Liver (tissue), 9 donors: ENCODE data around the gene PDGFD. TPM values are rescaled to one million over a fixed set of nuclear protein-coding genes. Genes with fewer than 3 reads are reported as not detected.

ENCODE experiments used
- DNase-seq: peaks from one replicate; pipeline ENCODE4 v3.0.0-alpha.2; 2017; ENCODE audit warnings: low spot score
- H3K27ac ChIP-seq, 2 donors: one replicate each; pipeline ENCODE4 v1.7.0; 2013; ENCODE audit warnings: inconsistent platforms in 2 of 2, low read length in 2 of 2, control low read depth in 1 of 2, low read depth in 1 of 2, mild to moderate bottlenecking in 1 of 2
- H3K27me3 ChIP-seq, 4 donors: one replicate each; pipeline versions ENCODE4 v1.6.1 to v1.7.0; 2013; ENCODE audit warnings: low read length in 3 of 4, inconsistent platforms in 1 of 4, mild to moderate bottlenecking in 1 of 4, moderate library complexity in 1 of 4; ENCODE audit not compliant: control insufficient read depth in 4 of 4, insufficient read depth in 4 of 4
- H3K36me3 ChIP-seq, 4 donors: one replicate each; pipeline versions ENCODE4 v1.6.1 to v1.7.0; 2013; ENCODE audit warnings: low read length in 3 of 4, mild to moderate bottlenecking in 3 of 4, low read depth in 1 of 4, moderate library complexity in 1 of 4; ENCODE audit not compliant: control insufficient read depth in 4 of 4, insufficient read depth in 3 of 4
- H3K4me1 ChIP-seq, 4 donors: one replicate each; pipeline versions ENCODE4 v1.6.1 to v1.7.0; 2013; ENCODE audit warnings: low read length in 3 of 4, mild to moderate bottlenecking in 3 of 4, moderate library complexity in 1 of 4; ENCODE audit not compliant: control insufficient read depth in 4 of 4, insufficient read depth in 4 of 4
- H3K4me3 ChIP-seq, 3 donors: one replicate each; pipeline versions ENCODE4 v1.6.1 to v1.7.0; 2013; ENCODE audit warnings: low read length in 3 of 3, control low read depth in 1 of 3, low read depth in 1 of 3, mild to moderate bottlenecking in 1 of 3
- H3K9ac ChIP-seq, 2 donors: one replicate each; pipeline ENCODE4 v1.7.0; 2013; ENCODE audit warnings: low read length in 2 of 2, mild to moderate bottlenecking in 2 of 2, moderate library complexity in 2 of 2, control low read depth in 1 of 2, low read depth in 1 of 2
- H3K9me3 ChIP-seq, 4 donors: one replicate each; pipeline versions ENCODE4 v1.6.1 to v1.7.0; 2013; ENCODE audit warnings: low read length in 3 of 4; ENCODE audit not compliant: control insufficient read depth in 4 of 4
- ATF3 ChIP-seq: IDR thresholded peaks from 2 replicates; pipeline ENCODE4 v1.6.1; 2016; ENCODE audit warnings: antibody characterized with exemption
- EGR1 ChIP-seq, 2 donors: IDR thresholded peaks; 2 replicates each; pipeline ENCODE4 v1.6.1; 2016 to 2018; ENCODE audit warnings: antibody characterized with exemption in 2 of 2, low read depth in 2 of 2
- FOXA1 ChIP-seq: IDR thresholded peaks from 2 replicates; pipeline ENCODE4 v1.6.1; 2016; ENCODE audit warnings: antibody characterized with exemption
- FOXA2 ChIP-seq: IDR thresholded peaks from 2 replicates; pipeline ENCODE4 v1.6.1; 2016; ENCODE audit warnings: antibody characterized with exemption
- GABPA ChIP-seq, 2 donors: IDR thresholded peaks in 1 of 2; conservative IDR thresholded peaks in 1 of 2; 2 replicates each; pipeline ENCODE4 v1.6.1; 2016; ENCODE audit warnings: antibody characterized with exemption in 2 of 2, mild to moderate bottlenecking in 1 of 2, moderate library complexity in 1 of 2
- HNF4A ChIP-seq, 2 donors: conservative IDR thresholded peaks; 2 replicates each; pipeline ENCODE4 v1.6.1; 2016; ENCODE audit warnings: antibody characterized with exemption in 2 of 2, mild to moderate bottlenecking in 2 of 2
- HNF4G ChIP-seq: IDR thresholded peaks from 2 replicates; pipeline ENCODE4 v1.6.1; 2016; ENCODE audit warnings: antibody characterized with exemption
- JUND ChIP-seq, 2 donors: IDR thresholded peaks; 2 replicates each; pipeline ENCODE4 v1.6.1; 2016; ENCODE audit warnings: antibody characterized with exemption in 2 of 2
- MAX ChIP-seq: IDR thresholded peaks from 2 replicates; pipeline ENCODE4 v1.6.1; 2016; ENCODE audit warnings: antibody characterized with exemption
- NR2F2 ChIP-seq: IDR thresholded peaks from 2 replicates; pipeline ENCODE4 v1.6.1; 2016; ENCODE audit warnings: antibody characterized with exemption
- RAD21 ChIP-seq, 2 donors: IDR thresholded peaks; 2 replicates each; pipeline ENCODE4 v1.6.1; 2016; ENCODE audit warnings: antibody characterized with exemption in 2 of 2, mild to moderate bottlenecking in 2 of 2
- RXRA ChIP-seq, 2 donors: IDR thresholded peaks; 2 replicates each; pipeline ENCODE4 v1.6.1; 2017 to 2018; ENCODE audit warnings: antibody characterized with exemption in 2 of 2, mild to moderate bottlenecking in 1 of 2
- SP1 ChIP-seq: IDR thresholded peaks from 2 replicates; pipeline ENCODE4 v1.6.1; 2018; ENCODE audit warnings: antibody characterized with exemption, mild to moderate bottlenecking
- TAF1 ChIP-seq: conservative IDR thresholded peaks from 2 replicates; pipeline ENCODE4 v1.6.1; 2016; ENCODE audit warnings: antibody characterized with exemption, mild to moderate bottlenecking
- YY1 ChIP-seq: IDR thresholded peaks from 2 replicates; pipeline ENCODE4 v1.6.1; 2016; ENCODE audit warnings: antibody characterized with exemption, mild to moderate bottlenecking
- ZBTB33 ChIP-seq: IDR thresholded peaks from 2 replicates; pipeline ENCODE4 v1.6.1; 2016; ENCODE audit warnings: antibody characterized with exemption
- WGBS: extraction: QIAGEN DNeasy Blood & Tissue Kit; methylation state at CpG from one replicate; pipeline ENCODE4 v1.1.7; 2013; 5-methylcytosine and 5-hydroxymethylcytosine counted together
- polyA plus RNA-seq, 2 donors: library from polyadenylated mRNA; stranded (reverse) in 1 of 2; unstranded in 1 of 2; fragments of 200-250 nt in 1 of 2; fragments of >200 nt in 1 of 2; fragmentation: Nextera tagmentation in 1 of 2; extraction: Ambion mirVana in 1 of 2; gene quantifications; one replicate each; pipeline versions ENCODE4 v1.2.1 to v1.2.3, GENCODE V29; 2013 to 2015
- total RNA-seq, 2 donors: library from RNA; depleted of rRNA; stranded (reverse); fragments of >200 nt; gene quantifications; one replicate each; pipeline ENCODE4 v1.2.3, GENCODE V29; 2014
- TF ChIP-seq, protein P1 (sequence below): fragments of 150-350 bp; IDR thresholded peaks from 2 replicates; pipeline ENCODE4 v1.5.1; 2017; ENCODE audit warnings: improper control_type of control experiment, low read depth, low read length; ENCODE audit not compliant: missing input control
- TF ChIP-seq, protein P2 (sequence below): IDR thresholded peaks from 2 replicates; pipeline ENCODE4 v1.6.1; 2016; ENCODE audit warnings: antibody characterized with exemption, mild to moderate bottlenecking
- donor health status: healthy.
- donor health status: healthy.
- donor health status: healthy.
- donor health status: healthy.
- donor health status: healthy.

The PDGFD gene
- total and polyA plus RNA-seq, 4 donors: 1.0 to 3.3 (median 2.1) TPM

DNA sequence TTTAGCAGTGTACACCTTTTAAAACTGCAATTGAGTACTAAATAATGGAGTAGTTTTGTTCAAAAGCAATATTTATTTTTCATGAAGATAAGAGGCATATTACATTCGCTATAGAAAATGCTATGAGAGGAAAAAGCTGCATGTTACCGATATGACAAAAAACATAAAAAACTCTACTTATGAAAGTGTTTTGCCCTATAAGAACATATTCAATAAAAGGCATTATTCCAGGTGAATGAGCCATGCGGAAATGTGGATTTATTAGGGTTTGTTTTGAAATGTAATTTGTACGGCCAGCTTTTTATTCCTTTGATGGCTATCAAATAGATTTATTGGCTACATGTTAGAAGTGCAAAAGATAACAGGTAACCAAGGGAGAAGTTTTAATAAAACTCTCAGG lies 256.8 kb downstream of the PDGFD start:
- H3K36me3 ChIP-seq: no peaks in the 10 kb centered on the region
- TF ChIP-seq NR2F2 (no peak), JUND (IDR thresholded peaks at IDR 0.05) (no peak), GABPA (IDR thresholded peaks at IDR 0.05 in 1 of 2, conservative IDR thresholded peaks at IDR 0.05 in 1 of 2) (no peak), TAF1 (no peak), EGR1 (IDR thresholded peaks at IDR 0.05; ENCODE audit: low read depth in 2 of 2) (no peak), ZBTB33 (no peak), FOXA1 (no peak), ATF3 (no peak), HNF4A (conservative IDR thresholded peaks at IDR 0.05) (no peak), HNF4G (no peak), FOXA2 (no peak), RAD21 (IDR thresholded peaks at IDR 0.05) (no peak), SP1 (no peak), MAX (no peak), RXRA (IDR thresholded peaks at IDR 0.05) (no peak), YY1 (no peak)
- TF ChIP-seq, protein P1, sequence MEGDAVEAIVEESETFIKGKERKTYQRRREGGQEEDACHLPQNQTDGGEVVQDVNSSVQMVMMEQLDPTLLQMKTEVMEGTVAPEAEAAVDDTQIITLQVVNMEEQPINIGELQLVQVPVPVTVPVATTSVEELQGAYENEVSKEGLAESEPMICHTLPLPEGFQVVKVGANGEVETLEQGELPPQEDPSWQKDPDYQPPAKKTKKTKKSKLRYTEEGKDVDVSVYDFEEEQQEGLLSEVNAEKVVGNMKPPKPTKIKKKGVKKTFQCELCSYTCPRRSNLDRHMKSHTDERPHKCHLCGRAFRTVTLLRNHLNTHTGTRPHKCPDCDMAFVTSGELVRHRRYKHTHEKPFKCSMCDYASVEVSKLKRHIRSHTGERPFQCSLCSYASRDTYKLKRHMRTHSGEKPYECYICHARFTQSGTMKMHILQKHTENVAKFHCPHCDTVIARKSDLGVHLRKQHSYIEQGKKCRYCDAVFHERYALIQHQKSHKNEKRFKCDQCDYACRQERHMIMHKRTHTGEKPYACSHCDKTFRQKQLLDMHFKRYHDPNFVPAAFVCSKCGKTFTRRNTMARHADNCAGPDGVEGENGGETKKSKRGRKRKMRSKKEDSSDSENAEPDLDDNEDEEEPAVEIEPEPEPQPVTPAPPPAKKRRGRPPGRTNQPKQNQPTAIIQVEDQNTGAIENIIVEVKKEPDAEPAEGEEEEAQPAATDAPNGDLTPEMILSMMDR: no peak
- TF ChIP-seq, protein P2, sequence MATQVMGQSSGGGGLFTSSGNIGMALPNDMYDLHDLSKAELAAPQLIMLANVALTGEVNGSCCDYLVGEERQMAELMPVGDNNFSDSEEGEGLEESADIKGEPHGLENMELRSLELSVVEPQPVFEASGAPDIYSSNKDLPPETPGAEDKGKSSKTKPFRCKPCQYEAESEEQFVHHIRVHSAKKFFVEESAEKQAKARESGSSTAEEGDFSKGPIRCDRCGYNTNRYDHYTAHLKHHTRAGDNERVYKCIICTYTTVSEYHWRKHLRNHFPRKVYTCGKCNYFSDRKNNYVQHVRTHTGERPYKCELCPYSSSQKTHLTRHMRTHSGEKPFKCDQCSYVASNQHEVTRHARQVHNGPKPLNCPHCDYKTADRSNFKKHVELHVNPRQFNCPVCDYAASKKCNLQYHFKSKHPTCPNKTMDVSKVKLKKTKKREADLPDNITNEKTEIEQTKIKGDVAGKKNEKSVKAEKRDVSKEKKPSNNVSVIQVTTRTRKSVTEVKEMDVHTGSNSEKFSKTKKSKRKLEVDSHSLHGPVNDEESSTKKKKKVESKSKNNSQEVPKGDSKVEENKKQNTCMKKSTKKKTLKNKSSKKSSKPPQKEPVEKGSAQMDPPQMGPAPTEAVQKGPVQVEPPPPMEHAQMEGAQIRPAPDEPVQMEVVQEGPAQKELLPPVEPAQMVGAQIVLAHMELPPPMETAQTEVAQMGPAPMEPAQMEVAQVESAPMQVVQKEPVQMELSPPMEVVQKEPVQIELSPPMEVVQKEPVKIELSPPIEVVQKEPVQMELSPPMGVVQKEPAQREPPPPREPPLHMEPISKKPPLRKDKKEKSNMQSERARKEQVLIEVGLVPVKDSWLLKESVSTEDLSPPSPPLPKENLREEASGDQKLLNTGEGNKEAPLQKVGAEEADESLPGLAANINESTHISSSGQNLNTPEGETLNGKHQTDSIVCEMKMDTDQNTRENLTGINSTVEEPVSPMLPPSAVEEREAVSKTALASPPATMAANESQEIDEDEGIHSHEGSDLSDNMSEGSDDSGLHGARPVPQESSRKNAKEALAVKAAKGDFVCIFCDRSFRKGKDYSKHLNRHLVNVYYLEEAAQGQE: no peak
- H3K9ac ChIP-seq: no peak overlapping the region
- no peak overlapping the region for H3K27ac ChIP-seq
- 70% methylated on average over 4 of the region's 4 CpGs for WGBS
- no peak for DNase-seq
- no peak overlapping the region for H3K4me3 ChIP-seq
- H3K4me1 ChIP-seq: no peaks in the 10 kb centered on the region
- H3K9me3 ChIP-seq: no peaks in the 10 kb centered on the region
- no peaks in the 10 kb centered on the region for H3K27me3 ChIP-seq
